DMS53 treated with DMSO at 0.1 percent for 48 hours (cell line): ENCODE measurements around the gene ADAMTS15.

Source experiments
- DNase-seq: peaks from one replicate; lab custom pipeline; 2025; ENCODE audit not compliant: unreplicated experiment; lab: John Stamatoyannopoulos, UW

The ADAMTS15 gene

GRCh38 chr11:130448416-130449309 is at the start of gene ADAMTS15:
ADAMTS15 (plus strand) TSS chr11:130448645; CDS start chr11:130448974, 329 bp downstream.
- no peak for DNase-seq

GRCh38 chr11:130399196-130399595 is 49.2 kb upstream of the ADAMTS15 start:
- DNase-seq = no peak

- DNase-seq = no peak
Observed at GRCh38 chr11:130400781-130401483, 47.5 kb upstream of the ADAMTS15 start.

GRCh38 chr11:130402570-130402969 is 45.9 kb upstream of the ADAMTS15 start:
- no peak for DNase-seq

GRCh38 chr11:130403271-130403804 is 45.1 kb upstream of the ADAMTS15 start:
- no peak for DNase-seq

GRCh38 chr11:130403967-130404366 is 44.5 kb upstream of the ADAMTS15 start:
- no peak for DNase-seq

GRCh38 chr11:130404727-130405126 is 43.7 kb upstream of the ADAMTS15 start:
- DNase-seq = no peak

GRCh38 chr11:130405428-130405827 is 43.0 kb upstream of the ADAMTS15 start:
- DNase-seq = no peak

- DNase-seq = no peak
Observed at GRCh38 chr11:130407978-130408377, 40.5 kb upstream of the ADAMTS15 start.

- no peak for DNase-seq
Observed at GRCh38 chr11:130408401-130408890, 40.0 kb upstream of the ADAMTS15 start.

- no peak for DNase-seq
Observed at GRCh38 chr11:130408901-130409300, 39.5 kb upstream of the ADAMTS15 start.

GRCh38 chr11:130409594-130410388 is 38.7 kb upstream of the ADAMTS15 start:
- no peak for DNase-seq

- no peak for DNase-seq
Observed at GRCh38 chr11:130411223-130411622, 37.2 kb upstream of the ADAMTS15 start.

- DNase-seq = no peak
Observed at GRCh38 chr11:130413405-130414106, 34.9 kb upstream of the ADAMTS15 start.

GRCh38 chr11:130414107-130415080 is 34.1 kb upstream of the ADAMTS15 start:
- DNase-seq = no peak

GRCh38 chr11:130415731-130416529 is 32.5 kb upstream of the ADAMTS15 start:
- DNase-seq = no peak

- no peak for DNase-seq
Observed at GRCh38 chr11:130416530-130416882, 31.9 kb upstream of the ADAMTS15 start.

GRCh38 chr11:130416906-130417305 is 31.5 kb upstream of the ADAMTS15 start:
- no peak for DNase-seq
